GM23338 (cell line): ENCODE results near the gene PDGFC. TPM values are rescaled to one million over a fixed set of nuclear protein-coding genes. Genes with fewer than 3 reads are reported as not detected.

Experiments
- ATAC-seq: fragments of 200-7000 bp; cut with Tn5 transposase; 3 replicates; pipeline ENCODE4 v1.9.1; 2020
- DNase-seq: peaks from one replicate; pipeline ENCODE4 v3.0.0-alpha.2; 2015; ENCODE audit warnings: low spot score
- H2AFZ ChIP-seq: fragments of 200-600 bp; sonication (generic); 2 replicates; pipeline ENCODE4 v1.8.0; 2016; ENCODE audit warnings: antibody characterized with exemption, mild to moderate bottlenecking, moderate library complexity
- H3F3A ChIP-seq: fragments of 200-600 bp; sonication (generic); replicated peaks from 2 replicates; pipeline ENCODE4 v1.8.0; 2017; ENCODE audit warnings: antibody characterized with exemption, mixed run types, low read depth
- H3K27ac ChIP-seq: fragments of 200-600 bp; sonication (generic); 2 replicates; pipeline ENCODE4 v1.6.1; 2016; ENCODE audit warnings: low read depth
- H3K27me3 ChIP-seq: fragments of 200-600 bp; sonication (generic); 2 replicates; pipeline ENCODE4 v1.8.0; 2016; ENCODE audit warnings: mild to moderate bottlenecking, mixed run types, moderate library complexity; ENCODE audit not compliant: insufficient read depth
- H3K36me3 ChIP-seq: fragments of 200-600 bp; sonication (generic); 2 replicates; pipeline ENCODE4 v1.8.0; 2016; ENCODE audit warnings: mild to moderate bottlenecking; ENCODE audit not compliant: insufficient read depth
- H3K4me1 ChIP-seq: fragments of 200-600 bp; sonication (generic); 2 replicates; pipeline ENCODE4 v1.8.0; 2016; ENCODE audit warnings: mild to moderate bottlenecking, moderate library complexity; ENCODE audit not compliant: insufficient read depth
- H3K4me2 ChIP-seq: fragments of 200-600 bp; sonication (generic); 2 replicates; pipeline ENCODE4 v1.7.1; 2017; ENCODE audit warnings: mixed run types
- H3K4me3 ChIP-seq: fragments of 200-600 bp; sonication (generic); 2 replicates; pipeline ENCODE4 v1.6.1; 2016; ENCODE audit warnings: mixed run types
- H3K79me2 ChIP-seq: fragments of 200-600 bp; sonication (generic); replicated peaks from 2 replicates; pipeline ENCODE4 v1.8.0; 2017; ENCODE audit warnings: mild to moderate bottlenecking; ENCODE audit not compliant: insufficient read depth
- H3K9me2 ChIP-seq: fragments of 200-600 bp; sonication (generic); 2 replicates; pipeline ENCODE4 v1.8.0; 2017; ENCODE audit not compliant: insufficient read depth
- H4K20me1 ChIP-seq: fragments of 200-600 bp; sonication (generic); replicated peaks from 2 replicates; pipeline ENCODE4 v1.8.0; 2017; ENCODE audit warnings: mild to moderate bottlenecking; ENCODE audit not compliant: insufficient read depth
- H3K27ac Mint-ChIP-seq: 2 replicates; pipeline ENCODE4 v1.8.0; 2020; ENCODE audit warnings: inconsistent platforms, mild to moderate bottlenecking, moderate library complexity, mixed read lengths
- H3K27me3 Mint-ChIP-seq: 3 replicates; pipeline ENCODE4 v1.8.0; 2022; ENCODE audit warnings: low read depth, mild to moderate bottlenecking, moderate library complexity, mixed read lengths, inconsistent platforms; ENCODE audit not compliant: insufficient read depth, poor library complexity
- H3K36me3 Mint-ChIP-seq: 3 replicates; pipeline ENCODE4 v1.8.0; 2021; ENCODE audit warnings: low read depth, mild to moderate bottlenecking, inconsistent platforms, moderate library complexity, mixed read lengths
- H3K4me1 Mint-ChIP-seq: 3 replicates; pipeline ENCODE4 v1.8.0; 2020; ENCODE audit warnings: mild to moderate bottlenecking, inconsistent platforms, mixed read lengths
- H3K4me3 Mint-ChIP-seq: 3 replicates; pipeline ENCODE4 v1.8.0; 2021; ENCODE audit warnings: moderate library complexity, mild to moderate bottlenecking, inconsistent platforms, mixed read lengths
- H3K9me3 Mint-ChIP-seq: 3 replicates; pipeline ENCODE4 v1.8.0; 2020; ENCODE audit warnings: moderate library complexity, mild to moderate bottlenecking, inconsistent platforms, mixed read lengths
- EZH2phosphoT487 ChIP-seq: fragments of 200-600 bp; sonication (generic); IDR thresholded peaks from one replicate; pipeline ENCODE4 v1.8.1; 2018; ENCODE audit warnings: antibody characterized with exemption; ENCODE audit not compliant: unreplicated experiment
- JUNB ChIP-seq: IDR thresholded peaks from one replicate; pipeline ENCODE4 v1.6.1; 2016; ENCODE audit warnings: antibody characterized with exemption; ENCODE audit not compliant: unreplicated experiment
- NANOG ChIP-seq: IDR thresholded peaks from 2 replicates; pipeline ENCODE4 v1.6.1; 2016; ENCODE audit warnings: antibody characterized with exemption, borderline replicate concordance
- POLR2AphosphoS5 ChIP-seq: IDR thresholded peaks from 2 replicates; pipeline ENCODE4 v1.6.1; 2016; ENCODE audit warnings: antibody characterized with exemption, low read depth
- STAT1 ChIP-seq: IDR thresholded peaks from one replicate; pipeline ENCODE4 v1.6.1; 2016; ENCODE audit warnings: antibody characterized with exemption; ENCODE audit not compliant: unreplicated experiment
- ZNF114 ChIP-seq: fragments of 250-450 bp; sonication (Bioruptor Pico); IDR thresholded peaks from 2 replicates; pipeline ENCODE4 v1.5.0; 2020; ENCODE audit warnings: mild to moderate bottlenecking, moderate library complexity
- ZNF331 ChIP-seq: fragments of 250-450 bp; sonication (Bioruptor Pico); IDR thresholded peaks from 2 replicates; pipeline ENCODE4 v1.5.0; 2020; ENCODE audit warnings: low read depth, mild to moderate bottlenecking, moderate library complexity
- polyA plus RNA-seq: library from polyadenylated mRNA; unstranded; fragments of >200 nt; fragmentation: Nextera tagmentation; extraction: Ambion mirVana; gene quantifications from 2 replicates; pipeline ENCODE4 v1.2.1, GENCODE V29; 2016
- total RNA-seq: library from RNA; depleted of rRNA; stranded (reverse); fragments of >200 nt; shearing (Covaris generic); gene quantifications from 2 replicates; pipeline ENCODE4 v1.2.3, GENCODE V29; 2014
- TF ChIP-seq, protein P1 (sequence below), 2 experiments: fragments of 200-600 bp in 1 of 2; sonication (generic) in 1 of 2; conservative IDR thresholded peaks; 2 replicates each; pipeline versions ENCODE4 v1.5.1 to v1.6.1; 2016 to 2017; ENCODE audit warnings: antibody characterized with exemption in 2 of 2, low read depth in 2 of 2, mild to moderate bottlenecking in 2 of 2, moderate library complexity in 1 of 2
- TF ChIP-seq, protein P2 (sequence below): IDR thresholded peaks from one replicate; pipeline ENCODE4 v1.6.1; 2018; ENCODE audit warnings: antibody characterized with exemption; ENCODE audit not compliant: unreplicated experiment
- TF ChIP-seq, protein P3 (sequence below): fragments of 250-450 bp; sonication (Bioruptor Pico); IDR thresholded peaks from 2 replicates; pipeline ENCODE4 v1.5.0; 2020; ENCODE audit warnings: mild to moderate bottlenecking, moderate library complexity

Gene PDGFC
- total and polyA plus RNA-seq, 2 experiments from 2014 or later, result 1.3 to 3.4 TPM

DNA sequence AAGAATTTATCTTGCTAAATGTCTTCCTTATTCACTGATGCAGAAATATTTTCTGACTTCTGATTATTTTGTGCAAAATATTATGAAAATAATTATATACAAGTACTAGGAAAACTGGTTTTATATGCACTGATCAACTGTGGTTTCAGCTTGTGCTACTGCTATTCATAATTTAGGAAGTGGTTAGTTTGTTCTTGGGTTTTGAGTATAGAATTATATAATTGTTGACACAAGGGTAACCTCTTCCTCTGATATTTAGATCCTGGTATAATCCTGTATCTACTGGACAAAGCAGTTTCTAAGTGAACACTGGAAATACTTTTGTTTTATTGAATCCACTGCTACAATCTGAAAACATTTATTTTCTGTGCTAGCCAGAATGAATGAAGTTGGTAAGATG is 182.8 kb downstream of the PDGFC start:
- DNase-seq, result no peak
- Mint-ChIP-seq H3K9me3 (no peaks in the 10 kb centered on the region), H3K4me3 (no peak overlapping the region), H3K27me3 (no peaks in the 10 kb centered on the region), H3K36me3 (no peaks in the 10 kb centered on the region), H3K4me1 (peaks cover 7% of the 10 kb centered on the region; the same call in 2 of the 3 replicates), H3K27ac (no peak overlapping the region)
- H3K27me3 ChIP-seq, result no peaks in the 10 kb centered on the region
- TF ChIP-seq STAT1, result no peak
- TF ChIP-seq, protein P1, sequence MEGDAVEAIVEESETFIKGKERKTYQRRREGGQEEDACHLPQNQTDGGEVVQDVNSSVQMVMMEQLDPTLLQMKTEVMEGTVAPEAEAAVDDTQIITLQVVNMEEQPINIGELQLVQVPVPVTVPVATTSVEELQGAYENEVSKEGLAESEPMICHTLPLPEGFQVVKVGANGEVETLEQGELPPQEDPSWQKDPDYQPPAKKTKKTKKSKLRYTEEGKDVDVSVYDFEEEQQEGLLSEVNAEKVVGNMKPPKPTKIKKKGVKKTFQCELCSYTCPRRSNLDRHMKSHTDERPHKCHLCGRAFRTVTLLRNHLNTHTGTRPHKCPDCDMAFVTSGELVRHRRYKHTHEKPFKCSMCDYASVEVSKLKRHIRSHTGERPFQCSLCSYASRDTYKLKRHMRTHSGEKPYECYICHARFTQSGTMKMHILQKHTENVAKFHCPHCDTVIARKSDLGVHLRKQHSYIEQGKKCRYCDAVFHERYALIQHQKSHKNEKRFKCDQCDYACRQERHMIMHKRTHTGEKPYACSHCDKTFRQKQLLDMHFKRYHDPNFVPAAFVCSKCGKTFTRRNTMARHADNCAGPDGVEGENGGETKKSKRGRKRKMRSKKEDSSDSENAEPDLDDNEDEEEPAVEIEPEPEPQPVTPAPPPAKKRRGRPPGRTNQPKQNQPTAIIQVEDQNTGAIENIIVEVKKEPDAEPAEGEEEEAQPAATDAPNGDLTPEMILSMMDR (conservative IDR thresholded peaks at IDR 0.05; ENCODE audit: low read depth in 2 of 2), result no peak
- TF ChIP-seq JUNB, result no peak
- TF ChIP-seq, protein P2, sequence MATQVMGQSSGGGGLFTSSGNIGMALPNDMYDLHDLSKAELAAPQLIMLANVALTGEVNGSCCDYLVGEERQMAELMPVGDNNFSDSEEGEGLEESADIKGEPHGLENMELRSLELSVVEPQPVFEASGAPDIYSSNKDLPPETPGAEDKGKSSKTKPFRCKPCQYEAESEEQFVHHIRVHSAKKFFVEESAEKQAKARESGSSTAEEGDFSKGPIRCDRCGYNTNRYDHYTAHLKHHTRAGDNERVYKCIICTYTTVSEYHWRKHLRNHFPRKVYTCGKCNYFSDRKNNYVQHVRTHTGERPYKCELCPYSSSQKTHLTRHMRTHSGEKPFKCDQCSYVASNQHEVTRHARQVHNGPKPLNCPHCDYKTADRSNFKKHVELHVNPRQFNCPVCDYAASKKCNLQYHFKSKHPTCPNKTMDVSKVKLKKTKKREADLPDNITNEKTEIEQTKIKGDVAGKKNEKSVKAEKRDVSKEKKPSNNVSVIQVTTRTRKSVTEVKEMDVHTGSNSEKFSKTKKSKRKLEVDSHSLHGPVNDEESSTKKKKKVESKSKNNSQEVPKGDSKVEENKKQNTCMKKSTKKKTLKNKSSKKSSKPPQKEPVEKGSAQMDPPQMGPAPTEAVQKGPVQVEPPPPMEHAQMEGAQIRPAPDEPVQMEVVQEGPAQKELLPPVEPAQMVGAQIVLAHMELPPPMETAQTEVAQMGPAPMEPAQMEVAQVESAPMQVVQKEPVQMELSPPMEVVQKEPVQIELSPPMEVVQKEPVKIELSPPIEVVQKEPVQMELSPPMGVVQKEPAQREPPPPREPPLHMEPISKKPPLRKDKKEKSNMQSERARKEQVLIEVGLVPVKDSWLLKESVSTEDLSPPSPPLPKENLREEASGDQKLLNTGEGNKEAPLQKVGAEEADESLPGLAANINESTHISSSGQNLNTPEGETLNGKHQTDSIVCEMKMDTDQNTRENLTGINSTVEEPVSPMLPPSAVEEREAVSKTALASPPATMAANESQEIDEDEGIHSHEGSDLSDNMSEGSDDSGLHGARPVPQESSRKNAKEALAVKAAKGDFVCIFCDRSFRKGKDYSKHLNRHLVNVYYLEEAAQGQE, result no peak
- no peak for TF ChIP-seq EZH2phosphoT487
- TF ChIP-seq, protein P3, sequence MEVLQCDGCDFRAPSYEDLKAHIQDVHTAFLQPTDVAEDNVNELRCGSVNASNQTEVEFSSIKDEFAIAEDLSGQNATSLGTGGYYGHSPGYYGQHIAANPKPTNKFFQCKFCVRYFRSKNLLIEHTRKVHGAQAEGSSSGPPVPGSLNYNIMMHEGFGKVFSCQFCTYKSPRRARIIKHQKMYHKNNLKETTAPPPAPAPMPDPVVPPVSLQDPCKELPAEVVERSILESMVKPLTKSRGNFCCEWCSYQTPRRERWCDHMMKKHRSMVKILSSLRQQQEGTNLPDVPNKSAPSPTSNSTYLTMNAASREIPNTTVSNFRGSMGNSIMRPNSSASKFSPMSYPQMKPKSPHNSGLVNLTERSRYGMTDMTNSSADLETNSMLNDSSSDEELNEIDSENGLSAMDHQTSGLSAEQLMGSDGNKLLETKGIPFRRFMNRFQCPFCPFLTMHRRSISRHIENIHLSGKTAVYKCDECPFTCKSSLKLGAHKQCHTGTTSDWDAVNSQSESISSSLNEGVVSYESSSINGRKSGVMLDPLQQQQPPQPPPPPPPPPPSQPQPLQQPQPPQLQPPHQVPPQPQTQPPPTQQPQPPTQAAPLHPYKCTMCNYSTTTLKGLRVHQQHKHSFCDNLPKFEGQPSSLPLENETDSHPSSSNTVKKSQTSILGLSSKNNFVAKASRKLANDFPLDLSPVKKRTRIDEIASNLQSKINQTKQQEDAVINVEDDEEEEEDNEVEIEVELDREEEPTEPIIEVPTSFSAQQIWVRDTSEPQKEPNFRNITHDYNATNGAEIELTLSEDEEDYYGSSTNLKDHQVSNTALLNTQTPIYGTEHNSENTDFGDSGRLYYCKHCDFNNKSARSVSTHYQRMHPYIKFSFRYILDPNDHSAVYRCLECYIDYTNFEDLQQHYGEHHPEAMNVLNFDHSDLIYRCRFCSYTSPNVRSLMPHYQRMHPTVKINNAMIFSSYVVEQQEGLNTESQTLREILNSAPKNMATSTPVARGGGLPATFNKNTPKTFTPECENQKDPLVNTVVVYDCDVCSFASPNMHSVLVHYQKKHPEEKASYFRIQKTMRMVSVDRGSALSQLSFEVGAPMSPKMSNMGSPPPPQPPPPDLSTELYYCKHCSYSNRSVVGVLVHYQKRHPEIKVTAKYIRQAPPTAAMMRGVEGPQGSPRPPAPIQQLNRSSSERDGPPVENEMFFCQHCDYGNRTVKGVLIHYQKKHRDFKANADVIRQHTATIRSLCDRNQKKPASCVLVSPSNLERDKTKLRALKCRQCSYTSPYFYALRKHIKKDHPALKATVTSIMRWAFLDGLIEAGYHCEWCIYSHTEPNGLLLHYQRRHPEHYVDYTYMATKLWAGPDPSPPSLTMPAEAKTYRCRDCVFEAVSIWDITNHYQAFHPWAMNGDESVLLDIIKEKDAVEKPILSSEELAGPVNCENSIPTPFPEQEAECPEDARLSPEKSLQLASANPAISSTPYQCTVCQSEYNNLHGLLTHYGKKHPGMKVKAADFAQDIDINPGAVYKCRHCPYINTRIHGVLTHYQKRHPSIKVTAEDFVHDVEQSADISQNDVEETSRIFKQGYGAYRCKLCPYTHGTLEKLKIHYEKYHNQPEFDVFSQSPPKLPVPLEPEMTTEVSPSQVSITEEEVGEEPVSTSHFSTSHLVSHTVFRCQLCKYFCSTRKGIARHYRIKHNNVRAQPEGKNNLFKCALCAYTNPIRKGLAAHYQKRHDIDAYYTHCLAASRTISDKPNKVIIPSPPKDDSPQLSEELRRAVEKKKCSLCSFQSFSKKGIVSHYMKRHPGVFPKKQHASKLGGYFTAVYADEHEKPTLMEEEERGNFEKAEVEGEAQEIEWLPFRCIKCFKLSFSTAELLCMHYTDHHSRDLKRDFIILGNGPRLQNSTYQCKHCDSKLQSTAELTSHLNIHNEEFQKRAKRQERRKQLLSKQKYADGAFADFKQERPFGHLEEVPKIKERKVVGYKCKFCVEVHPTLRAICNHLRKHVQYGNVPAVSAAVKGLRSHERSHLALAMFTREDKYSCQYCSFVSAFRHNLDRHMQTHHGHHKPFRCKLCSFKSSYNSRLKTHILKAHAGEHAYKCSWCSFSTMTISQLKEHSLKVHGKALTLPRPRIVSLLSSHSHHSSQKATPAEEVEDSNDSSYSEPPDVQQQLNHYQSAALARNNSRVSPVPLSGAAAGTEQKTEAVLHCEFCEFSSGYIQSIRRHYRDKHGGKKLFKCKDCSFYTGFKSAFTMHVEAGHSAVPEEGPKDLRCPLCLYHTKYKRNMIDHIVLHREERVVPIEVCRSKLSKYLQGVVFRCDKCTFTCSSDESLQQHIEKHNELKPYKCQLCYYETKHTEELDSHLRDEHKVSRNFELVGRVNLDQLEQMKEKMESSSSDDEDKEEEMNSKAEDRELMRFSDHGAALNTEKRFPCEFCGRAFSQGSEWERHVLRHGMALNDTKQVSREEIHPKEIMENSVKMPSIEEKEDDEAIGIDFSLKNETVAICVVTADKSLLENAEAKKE (CRISPR knock-in tag), result no peak
- no peak for TF ChIP-seq ZNF114 (CRISPR knock-in tag)
- TF ChIP-seq ZNF331 (CRISPR knock-in tag), result no peak
- no peak for TF ChIP-seq POLR2AphosphoS5
- no peak for TF ChIP-seq NANOG
- H3K27ac ChIP-seq, result no peak overlapping the region
- H3K36me3 ChIP-seq, result no peaks in the 10 kb centered on the region
- peaks cover 7% of the 10 kb centered on the region; the same call in 1 of the 2 replicates for H3K4me1 ChIP-seq
- H3F3A ChIP-seq, result no peaks in the 10 kb centered on the region
- H4K20me1 ChIP-seq, result no peaks in the 10 kb centered on the region
- no peaks in the 10 kb centered on the region for H3K79me2 ChIP-seq
- H3K4me3 ChIP-seq, result no peak overlapping the region
- no peak overlapping the region for H3K4me2 ChIP-seq
- peaks cover 2% of the 10 kb centered on the region; the same call in 1 of the 2 replicates for H3K9me2 ChIP-seq
- no peak overlapping the region for H2AFZ ChIP-seq
- no peak for ATAC-seq
